K562 (cell line): Measurements from ENCODE around the gene IFT81. TPM values are rescaled to one million over a fixed set of nuclear protein-coding genes. Genes with fewer than 3 reads are reported as not detected.

Experiments
- ATF1 ChIP-seq, 2 experiments: fragments of 450-650 bp in 1 of 2; IDR thresholded peaks; 2 replicates each; pipeline ENCODE4 v1.6.1; 2016; ENCODE audit warnings: missing compliant biosample characterization in 1 of 2, missing genetic modification characterization in 1 of 2
- EP400 ChIP-seq: fragments of 450-650 bp; IDR thresholded peaks from 2 replicates; pipeline ENCODE4 v1.6.1; 2017; ENCODE audit warnings: antibody characterized with exemption, mild to moderate bottlenecking, moderate library complexity
- JUND ChIP-seq, 2 experiments: IDR thresholded peaks; 2 replicates in 1 of 2; 3 replicates in 1 of 2; pipeline ENCODE4 v1.6.1; 2011; ENCODE audit warnings: borderline replicate concordance in 2 of 2, low read depth in 2 of 2, low read length in 2 of 2, improper control_type of control experiment in 1 of 2, missing biosample characterization in 1 of 2, missing genetic modification characterization in 1 of 2, missing genetic modification reagents in 1 of 2
- L3MBTL2 ChIP-seq: fragments of 450-650 bp; IDR thresholded peaks from 2 replicates; pipeline ENCODE4 v1.6.1; 2016; ENCODE audit warnings: mild to moderate bottlenecking, moderate library complexity
- NFE2 ChIP-seq: IDR thresholded peaks from 2 replicates; pipeline ENCODE4 v1.6.1; 2014; ENCODE audit warnings: antibody characterized with exemption, low read depth
- NR2C1 ChIP-seq, 2 experiments: fragments of 450-650 bp; IDR thresholded peaks; 2 replicates each; pipeline ENCODE4 v1.6.1; 2017; ENCODE audit warnings: mild to moderate bottlenecking in 2 of 2, antibody characterized with exemption in 1 of 2, inconsistent platforms in 1 of 2, missing compliant biosample characterization in 1 of 2, missing genetic modification characterization in 1 of 2
- PBX2 ChIP-seq, 2 experiments: IDR thresholded peaks in 1 of 2; conservative IDR thresholded peaks in 1 of 2; 2 replicates each; pipeline ENCODE4 v1.6.1; 2016; ENCODE audit warnings: low read depth in 2 of 2, mild to moderate bottlenecking in 1 of 2, missing compliant biosample characterization in 1 of 2, missing genetic modification characterization in 1 of 2, moderate library complexity in 1 of 2
- POLR3G ChIP-seq: IDR thresholded peaks from 2 replicates; pipeline ENCODE4 v1.6.1; 2011; ENCODE audit not compliant: insufficient read length, insufficient replicate concordance; ENCODE audit errors: extremely low read depth
- UBTF ChIP-seq, 2 experiments: IDR thresholded peaks; 2 replicates each; pipeline ENCODE4 v1.6.1; 2012; ENCODE audit warnings: improper control_type of control experiment in 2 of 2, low read depth in 2 of 2, low read length in 2 of 2, borderline replicate concordance in 1 of 2
- VEZF1 ChIP-seq: fragments of 200-800 bp; sonication (Bioruptor generic); IDR thresholded peaks from 2 replicates; pipeline ENCODE4 v1.6.1; 2017; ENCODE audit warnings: missing genetic modification characterization, missing compliant biosample characterization
- ZBTB49 ChIP-seq: sonication (generic); formaldehyde crosslinking; IDR thresholded peaks from 2 replicates; pipeline ENCODE4 v1.8.0; 2022; ENCODE audit warnings: missing genetic modification reagents, mild to moderate bottlenecking, borderline replicate concordance
- ZNF584 ChIP-seq: fragments of 200-800 bp; sonication (Bioruptor generic); IDR thresholded peaks from 2 replicates; pipeline ENCODE4 v1.6.1; 2016; ENCODE audit warnings: low read depth, mild to moderate bottlenecking, missing genetic modification characterization, missing compliant biosample characterization
- ZNF639 ChIP-seq, 2 experiments: fragments of 200-800 bp in 1 of 2; sonication (Bioruptor generic) in 1 of 2; sonication (generic) in 1 of 2; formaldehyde crosslinking in 1 of 2; IDR thresholded peaks in 1 of 2; conservative IDR thresholded peaks in 1 of 2; 2 replicates each; pipeline versions ENCODE4 v1.5.0 to v1.6.1; 2016 to 2020; ENCODE audit warnings: missing compliant biosample characterization in 1 of 2, missing genetic modification characterization in 1 of 2, missing genetic modification reagents in 1 of 2
- polyA plus RNA-seq, 8 experiments: library from polyadenylated mRNA; depleted of rRNA in 4 of 8; stranded (reverse) in 5 of 8; unstranded in 3 of 8; fragments of >200 nt; fragmentation: Nextera tagmentation in 2 of 8; fragmentation: Illumina TruSeq in 1 of 8; extraction: Ambion mirVana in 2 of 8; extraction: Trizol in 1 of 8; gene quantifications; 2 replicates each; pipeline versions ENCODE4 v1.2.1 to v1.2.3, GENCODE V29; 2011 to 2014; ENCODE audit warnings: inconsistent platforms in 1 of 8, missing spikeins in 1 of 8
- total RNA-seq, 7 experiments: library from RNA; depleted of rRNA in 6 of 7; stranded (reverse); fragments of >200 nt in 6 of 7; fragmentation: Illumina TruSeq in 2 of 7; extraction: Trizol in 2 of 7; gene quantifications; 2 replicates each; pipeline versions ENCODE4 v1.2.1 to v1.2.3, GENCODE V29; 2011 to 2021; ENCODE audit warnings: low replicate concordance in 1 of 7

IFT81 gene
- total and polyA plus RNA-seq, 9 of the 15 experiments (the other 6 are each of a cell fraction or from before 2014, with no cell fraction given), result 2.8 to 11.9 (median 7.9) TPM

- TF ChIP-seq UBTF (IDR thresholded peaks at IDR 0.05; ENCODE audit: borderline replicate concordance in 1 of 2, low read depth in 2 of 2, low read length in 2 of 2) (0 out of 4 replicates have a peak, but pooled peaks of 1 of the 2 experiments have one; percentile 35), ATF1 (CRISPR knock-in tag; IDR thresholded peaks at IDR 0.05) (no peak), ATF1 (tag; IDR thresholded peaks at IDR 0.05) (peak; percentile 68), NR2C1 (IDR thresholded peaks at IDR 0.05) (peak; percentile 38; the same call in 1 of the 2 replicates), NR2C1 (tag; IDR thresholded peaks at IDR 0.05) (peak; percentile 75), POLR3G (no peak), L3MBTL2 (peak; percentile 82), ZBTB49 (CRISPR knock-in tag) (no peak), EP400 (peak; percentile 29; the same call in 1 of the 2 replicates), VEZF1 (CRISPR knock-in tag) (0 out of 2 replicates have a peak, but pooled peaks have one; percentile 14), ZNF584 (CRISPR knock-in tag) (no peak), JUND (IDR thresholded peaks at IDR 0.05; ENCODE audit: borderline replicate concordance, low read depth, low read length) (no peak), JUND (tag; IDR thresholded peaks at IDR 0.05; ENCODE audit: borderline replicate concordance, low read depth, low read length) (peak; percentile 23; the same call in 1 of the 3 replicates), PBX2 (CRISPR knock-in tag; IDR thresholded peaks at IDR 0.05; ENCODE audit: low read depth) (no peak), PBX2 (tag; conservative IDR thresholded peaks at IDR 0.05; ENCODE audit: low read depth) (0 out of 2 replicates have a peak, but pooled peaks have one; percentile 35), ZNF639 (CRISPR knock-in tag; conservative IDR thresholded peaks at IDR 0.05 in 1 of 2, IDR thresholded peaks at IDR 0.05 in 1 of 2) (0 out of 4 replicates have a peak, but pooled peaks of 1 of the 2 experiments have one; percentile 24), NFE2 (peak; percentile 67)
These were observed 129.0 kb downstream of the IFT81 start (continued) for GRCh38 chr12:110253176-110253575.
